HepG2 (cell line): ENCODE results near the gene GNAZ. TPM values are rescaled to one million over a fixed set of nuclear protein-coding genes. Genes with fewer than 3 reads are reported as not detected.

Source experiments
- ATAC-seq: fragments of 200-7000 bp; cut with Tn5 transposase; 3 replicates; pipeline ENCODE4 v1.9.1; 2020; ENCODE audit warnings: mild to moderate bottlenecking, moderate library complexity
- BruUV-seq: library from RNA; stranded (reverse); fragments of 400-500 nt; replicated peaks from 2 replicates; lab custom pipeline; 2021; lab: Mats Ljungman, UMichigan
- CTCF ChIA-PET: fragments of 300-600 bp; formaldehyde crosslinking; extraction: SDS; loops from one replicate; lab custom pipeline; 2021; ENCODE audit warnings: low total read pairs, inconsistent platforms, low intra/inter-chr PET ratio; lab: Yijun Ruan, JAX
- POLR2A ChIA-PET: fragments of 350-600 bp; sonication (Branson Sonifier 250); formaldehyde crosslinking; loops from one replicate; lab custom pipeline; 2020; ENCODE audit warnings: antibody characterized with exemption, inconsistent platforms; lab: Yijun Ruan, JAX
- DNase-seq: peaks from one replicate; pipeline ENCODE4 v3.0.0-alpha.2; 2015; ENCODE audit warnings: low spot score
- FAIRE-seq: peaks from 3 replicates; lab custom pipeline; 2011; peaks lifted over from hg19 to GRCh38; lab: Jason Lieb, UNC
- H2AFZ ChIP-seq: one replicate; pipeline ENCODE4 v1.6.1; 2011; ENCODE audit warnings: low read length, inconsistent platforms
- H3K27ac ChIP-seq: fragments of 300-600 bp; 3 replicates; pipeline ENCODE4 v1.8.0; 2011; ENCODE audit warnings: mixed run types, mild to moderate bottlenecking, mixed read lengths, low read length, inconsistent platforms; ENCODE audit not compliant: insufficient read depth; ENCODE audit errors: extremely low read length
- H3K27me3 ChIP-seq, 2 experiments: fragments of 200-600 bp in 1 of 2; 2 replicates in 1 of 2; 3 replicates in 1 of 2; pipeline versions ENCODE4 v1.6.0 to v1.8.0; 2011; ENCODE audit warnings: low read length in 2 of 2, mild to moderate bottlenecking in 2 of 2, moderate library complexity in 2 of 2, inconsistent platforms in 1 of 2; ENCODE audit not compliant: insufficient read depth in 2 of 2, control insufficient read depth in 1 of 2
- H3K36me3 ChIP-seq, 2 experiments: fragments of 200-600 bp in 1 of 2; replicated peaks in 1 of 2; 2 replicates in 1 of 2; 3 replicates in 1 of 2; pipeline versions ENCODE4 v1.5.1 to v1.8.0; 2011; ENCODE audit warnings: low read length in 2 of 2, inconsistent platforms in 1 of 2; ENCODE audit not compliant: insufficient read depth in 2 of 2, control insufficient read depth in 1 of 2
- H3K4me1 ChIP-seq: 2 replicates; pipeline ENCODE4 v1.5.1; 2012; ENCODE audit warnings: low read length, inconsistent platforms; ENCODE audit not compliant: insufficient read depth
- H3K4me2 ChIP-seq: 2 replicates; pipeline ENCODE4 v1.6.0; 2011; ENCODE audit warnings: low read depth, low read length, inconsistent platforms
- H3K4me3 ChIP-seq, 3 experiments: fragments of 200-600 bp in 1 of 3; sonication (generic), shearing (Covaris generic) in 1 of 3; replicated peaks in 1 of 3; 2 replicates each; pipeline ENCODE4 v1.5.1; 2011 to 2016; ENCODE audit warnings: low read length in 3 of 3, inconsistent platforms in 2 of 3, low read depth in 2 of 3, mild to moderate bottlenecking in 2 of 3, control low read depth in 1 of 3, mixed read lengths in 1 of 3; ENCODE audit not compliant: insufficient read depth in 1 of 3
- H3K79me2 ChIP-seq: one replicate; pipeline ENCODE4 v1.6.1; 2011; ENCODE audit warnings: low read length, inconsistent platforms; ENCODE audit not compliant: insufficient read depth
- H3K9ac ChIP-seq: 2 replicates; pipeline ENCODE4 v1.6.0; 2011; ENCODE audit warnings: mild to moderate bottlenecking, low read depth, low read length, inconsistent platforms; ENCODE audit not compliant: insufficient read depth
- H3K9me3 ChIP-seq: 2 replicates; pipeline ENCODE4 v1.5.1; 2012; ENCODE audit warnings: mild to moderate bottlenecking, low read length
- H4K20me1 ChIP-seq: 2 replicates; pipeline ENCODE4 v1.6.0; 2011; ENCODE audit warnings: inconsistent platforms, mild to moderate bottlenecking, low read length, moderate library complexity; ENCODE audit not compliant: insufficient read depth
- KLF13 ChIP-seq: sonication (generic); formaldehyde crosslinking; IDR thresholded peaks from 2 replicates; pipeline ENCODE4 v1.4.0; 2020; ENCODE audit warnings: mild to moderate bottlenecking, missing genetic modification reagents
- SOX13 ChIP-seq, 3 experiments: fragments of 450-650 bp in 1 of 3; sonication (generic) in 1 of 3; formaldehyde crosslinking in 1 of 3; IDR thresholded peaks in 2 of 3; conservative IDR thresholded peaks in 1 of 3; 2 replicates each; pipeline versions ENCODE4 v1.5.0 to v1.6.1; 2016 to 2020; ENCODE audit warnings: antibody characterized with exemption in 1 of 3, mild to moderate bottlenecking in 1 of 3, missing compliant biosample characterization in 1 of 3, missing genetic modification reagents in 1 of 3, moderate library complexity in 1 of 3
- SOX5 ChIP-seq: IDR thresholded peaks from 2 replicates; pipeline ENCODE4 v1.6.1; 2016; ENCODE audit warnings: borderline replicate concordance
- YEATS4 ChIP-seq: sonication (generic); formaldehyde crosslinking; IDR thresholded peaks from 2 replicates; pipeline ENCODE4 v1.4.0; 2020; ENCODE audit warnings: missing genetic modification reagents, borderline replicate concordance
- YY1 ChIP-seq: IDR thresholded peaks from 2 replicates; pipeline ENCODE4 v1.6.1; 2011; ENCODE audit warnings: low read length, low read depth, moderate library complexity, mild to moderate bottlenecking; ENCODE audit not compliant: insufficient read depth, insufficient replicate concordance
- ZNF160 ChIP-seq: sonication (generic); formaldehyde crosslinking; IDR thresholded peaks from 2 replicates; pipeline ENCODE4 v1.8.0; 2022; ENCODE audit warnings: mild to moderate bottlenecking, inconsistent platforms, missing genetic modification reagents
- ZNF326 ChIP-seq: sonication (generic); formaldehyde crosslinking; IDR thresholded peaks from 2 replicates; pipeline ENCODE4 v1.4.0; 2020; ENCODE audit warnings: missing genetic modification reagents, borderline replicate concordance
- ZNF430 ChIP-seq: sonication (generic); formaldehyde crosslinking; IDR thresholded peaks from 2 replicates; pipeline ENCODE4 v1.9.0; 2021; ENCODE audit warnings: mild to moderate bottlenecking, missing genetic modification reagents
- WGBS: methylation state at CpG from one replicate; pipeline ENCODE4 v1.1.6; 2017; ENCODE audit warnings: low lambda C conversion rate; 5-methylcytosine and 5-hydroxymethylcytosine counted together
- in situ Hi-C: cut with HindIII; loops from 2 replicates; pipeline ENCODE4 v1.10.0; 2017; ENCODE audit warnings: low pct_unique_long_range_greater_than_20kb; ENCODE audit not compliant: extremely low pct_ligation_motif_present
- intact Hi-C: fragments of 100-400 bp; cut with micrococcal nuclease; formaldehyde crosslinking; loops from one replicate; pipeline ENCODE4 v1.10.0; 2022; ENCODE audit not compliant: unreplicated experiment
- polyA plus RNA-seq, 8 experiments: library from polyadenylated mRNA; depleted of rRNA in 3 of 8; stranded (reverse) in 7 of 8; unstranded in 1 of 8; fragments of >200 nt; fragmentation: Illumina TruSeq in 4 of 8; extraction: Trizol in 4 of 8; gene quantifications; 2 replicates each; pipeline versions ENCODE4 v1.2.1 to v1.2.3, GENCODE V29; 2011 to 2016; ENCODE audit warnings: low read depth in 4 of 8, missing spikeins in 1 of 8, mixed read lengths in 1 of 8; ENCODE audit not compliant: insufficient read depth in 1 of 8
- total RNA-seq, 5 experiments: library from RNA; depleted of rRNA; stranded (reverse); fragments of >200 nt; fragmentation: Illumina TruSeq; extraction: Trizol; gene quantifications; 2 replicates each; pipeline ENCODE4 v1.2.3, GENCODE V29; 2016; ENCODE audit warnings: low read depth in 1 of 5
- TF ChIP-seq, protein P1 (sequence below): sonication (generic); formaldehyde crosslinking; IDR thresholded peaks from 2 replicates; pipeline ENCODE4 v1.5.0; 2020; ENCODE audit warnings: mild to moderate bottlenecking, missing genetic modification reagents, moderate library complexity
- TF ChIP-seq, protein P2 (sequence below): sonication (generic); formaldehyde crosslinking; IDR thresholded peaks from 2 replicates; pipeline ENCODE4 v1.8.0; 2022; ENCODE audit warnings: mild to moderate bottlenecking, missing genetic modification reagents, moderate library complexity

The GNAZ gene
- total and polyA plus RNA-seq, 2 of the 13 experiments (the other 11 are each of a cell fraction or from before 2014, with no cell fraction given) = 11.4 to 22.3 TPM

DNA sequence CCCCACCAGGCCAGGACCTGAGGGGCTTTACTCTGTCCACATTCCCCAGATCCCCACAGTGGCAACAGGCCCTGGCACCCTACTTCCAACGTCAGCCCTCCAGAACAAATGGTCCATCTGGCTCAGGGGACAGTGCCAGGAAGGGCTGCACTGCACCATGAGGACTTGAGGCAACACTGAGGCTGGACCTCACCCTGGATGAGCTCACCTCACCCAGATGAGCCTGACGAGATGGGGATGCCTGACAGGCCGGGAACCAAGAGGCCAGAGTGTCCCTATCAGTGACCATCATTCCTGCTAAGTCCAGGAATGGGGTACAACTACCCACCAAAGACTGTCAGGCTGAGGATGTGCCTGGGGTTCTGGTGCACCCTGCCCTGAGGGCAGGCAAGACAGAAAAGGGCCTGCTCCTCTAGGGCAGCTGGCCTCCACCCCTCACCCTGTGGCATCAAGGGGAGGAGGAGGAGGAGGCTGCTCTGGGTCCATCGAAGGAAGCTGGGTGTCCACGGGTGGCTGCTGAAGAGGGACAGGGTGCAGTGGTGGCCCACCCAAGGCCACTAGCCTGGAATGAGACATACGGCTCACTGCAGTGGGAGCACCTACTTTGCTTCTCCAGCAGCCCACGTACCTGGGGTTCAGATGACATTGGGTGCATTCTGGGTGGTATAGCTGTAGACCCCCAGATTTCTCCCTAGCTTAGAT, 56.9 kb downstream of the GNAZ start:
- ATAC-seq (no peak), DNase-seq (no peak), FAIRE-seq (no peak)
- Histone ChIP-seq H3K9me3 (no peaks in the 10 kb centered on the region), H3K4me2 (no peak overlapping the region), H2AFZ (no peak overlapping the region), H4K20me1 (no peaks in the 10 kb centered on the region), H3K9ac (no peak overlapping the region), H3K4me1 (peaks cover 13% of the 10 kb centered on the region), H3K4me3 (no peak overlapping the region), H3K27ac (no peak overlapping the region), H3K79me2 (no peaks in the 10 kb centered on the region), H3K36me3 (peaks cover 2 to 4% of the 10 kb centered on the region in 2 experiments; a peak in 2 of 5 replicates), H3K27me3 (no peaks in the 10 kb centered on the region)
- no TSS peak for BruUV-seq
- CTCF ChIA-PET = interaction anchor here (1.2 to 6.5 kb wide), 3 partner anchors 163 to 171 kb away, joined by 3 to 299 read pairs (median 15); no protein-coding TSS in a partner anchor
- no peak for TF ChIP-seq ZNF326 (CRISPR knock-in tag)
- no peak for TF ChIP-seq ZNF160
- TF ChIP-seq SOX5 (CRISPR knock-in tag) = no peak
- TF ChIP-seq SOX13 (IDR thresholded peaks at IDR 0.05) = no peak
- TF ChIP-seq SOX13 (CRISPR knock-in tag; conservative IDR thresholded peaks at IDR 0.05 in 1 of 2, IDR thresholded peaks at IDR 0.05 in 1 of 2) = no peak
- TF ChIP-seq ZNF430 (CRISPR knock-in tag) = no peak
- TF ChIP-seq, protein P1, sequence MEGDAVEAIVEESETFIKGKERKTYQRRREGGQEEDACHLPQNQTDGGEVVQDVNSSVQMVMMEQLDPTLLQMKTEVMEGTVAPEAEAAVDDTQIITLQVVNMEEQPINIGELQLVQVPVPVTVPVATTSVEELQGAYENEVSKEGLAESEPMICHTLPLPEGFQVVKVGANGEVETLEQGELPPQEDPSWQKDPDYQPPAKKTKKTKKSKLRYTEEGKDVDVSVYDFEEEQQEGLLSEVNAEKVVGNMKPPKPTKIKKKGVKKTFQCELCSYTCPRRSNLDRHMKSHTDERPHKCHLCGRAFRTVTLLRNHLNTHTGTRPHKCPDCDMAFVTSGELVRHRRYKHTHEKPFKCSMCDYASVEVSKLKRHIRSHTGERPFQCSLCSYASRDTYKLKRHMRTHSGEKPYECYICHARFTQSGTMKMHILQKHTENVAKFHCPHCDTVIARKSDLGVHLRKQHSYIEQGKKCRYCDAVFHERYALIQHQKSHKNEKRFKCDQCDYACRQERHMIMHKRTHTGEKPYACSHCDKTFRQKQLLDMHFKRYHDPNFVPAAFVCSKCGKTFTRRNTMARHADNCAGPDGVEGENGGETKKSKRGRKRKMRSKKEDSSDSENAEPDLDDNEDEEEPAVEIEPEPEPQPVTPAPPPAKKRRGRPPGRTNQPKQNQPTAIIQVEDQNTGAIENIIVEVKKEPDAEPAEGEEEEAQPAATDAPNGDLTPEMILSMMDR (CRISPR knock-in tag) = no peak
- TF ChIP-seq, protein P2, sequence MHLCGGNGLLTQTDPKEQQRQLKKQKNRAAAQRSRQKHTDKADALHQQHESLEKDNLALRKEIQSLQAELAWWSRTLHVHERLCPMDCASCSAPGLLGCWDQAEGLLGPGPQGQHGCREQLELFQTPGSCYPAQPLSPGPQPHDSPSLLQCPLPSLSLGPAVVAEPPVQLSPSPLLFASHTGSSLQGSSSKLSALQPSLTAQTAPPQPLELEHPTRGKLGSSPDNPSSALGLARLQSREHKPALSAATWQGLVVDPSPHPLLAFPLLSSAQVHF (CRISPR knock-in tag) = no peak
- no peak for TF ChIP-seq KLF13 (CRISPR knock-in tag)
- no peak for TF ChIP-seq YEATS4 (CRISPR knock-in tag)
- TF ChIP-seq YY1 = no peak
- 17% methylated on average over 1 of the region's 7 CpGs for WGBS
- in situ Hi-C loops (loop anchor here (5.0 to 10.0 kb wide), 2 partner anchors 170 to 282 kb away; no protein-coding TSS in a partner anchor), intact Hi-C loops (loop anchor here (10.0 kb wide), 1 partner anchor 52 kb away; the partner anchor contains the start of gene GNAZ)
- POLR2A ChIA-PET = interaction anchor here (0.7 to 2.3 kb wide), 2 partner anchors 52 to 167 kb away, joined by 3 to 8 read pairs; no protein-coding TSS in a partner anchor
